Umbilical cord (tissue), 2 donors: ENCODE data around the gene SLC25A42. TPM values are rescaled to one million over a fixed set of nuclear protein-coding genes. Genes with fewer than 3 reads are reported as not detected.

ENCODE experiments used
- DNase-seq: peaks from one replicate; pipeline ENCODE4 v3.0.0-alpha.2; 2015; ENCODE audit warnings: low spot score
- total RNA-seq: library from RNA; depleted of rRNA; stranded (reverse); fragments of >200 nt; gene quantifications from one replicate; pipeline ENCODE4 v1.2.3, GENCODE V29; 2014; ENCODE audit warnings: low replicate concordance; ENCODE audit not compliant: insufficient read depth

The SLC25A42 gene
- total RNA-seq, 1 donor from 2014 or later = 13.2 TPM

DNA sequence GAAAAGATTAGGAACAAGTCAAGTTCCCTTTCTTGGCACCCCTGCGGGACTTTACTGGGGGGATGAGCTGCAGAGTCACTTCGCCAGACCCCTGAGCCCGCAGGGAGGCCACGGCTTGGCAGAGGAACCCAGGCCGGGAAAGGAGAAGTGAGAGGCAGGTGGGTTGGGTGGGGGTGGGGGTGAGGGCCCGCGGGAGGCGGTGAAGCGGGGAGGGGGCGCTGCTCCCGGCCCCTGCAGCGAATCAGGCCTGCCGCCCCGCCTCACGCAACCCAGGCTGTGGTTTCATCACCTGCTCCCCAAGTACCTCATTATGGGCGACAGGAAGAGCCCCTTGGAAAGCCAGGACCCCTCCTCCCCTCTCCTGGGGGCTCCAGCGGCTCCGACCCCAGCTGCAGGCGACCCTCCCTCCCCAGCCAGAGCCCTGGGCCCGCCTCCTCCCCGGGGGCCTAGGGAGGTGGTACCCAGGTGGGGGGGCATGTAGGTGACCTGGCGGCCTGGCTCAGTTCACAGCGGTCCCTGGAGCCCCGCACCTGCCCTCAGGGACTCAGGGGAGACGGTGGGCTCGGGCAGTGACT lies 96.8 kb downstream of the SLC25A42 start:
- DNase-seq = no peak

- no peak for DNase-seq
These were observed 98.7 kb downstream of the SLC25A42 start for GRCh38 chr19:19162495-19162894.

Other genes with a start within 250 kb of the SLC25A42 start
- 47.7 TPM for gene UPF1, start 232.0 kb upstream of the SLC25A42 start, total RNA-seq
- gene CERS1, start 167.8 kb upstream of the SLC25A42 start, total RNA-seq = not detected
- gene COPE, start 144.6 kb upstream of the SLC25A42 start, total RNA-seq = 77.0 TPM
- 39.5 TPM for gene DDX49, start 144.3 kb upstream of the SLC25A42 start, total RNA-seq
- gene HOMER3, start 122.8 kb upstream of the SLC25A42 start, total RNA-seq = 31.3 TPM
- gene SUGP2, start 30.5 kb upstream of the SLC25A42 start, total RNA-seq = 32.7 TPM
- 19.3 TPM for gene ARMC6, start 30.4 kb upstream of the SLC25A42 start, total RNA-seq
- 6.7 TPM for gene TMEM161A, start 74.5 kb downstream of the SLC25A42 start, total RNA-seq
- 0.72 TPM for gene MEF2B, start 106.3 kb downstream of the SLC25A42 start, total RNA-seq
- 15.4 TPM for gene BORCS8, start 128.2 kb downstream of the SLC25A42 start, total RNA-seq
- 42.9 TPM for gene RFXANK, start 128.3 kb downstream of the SLC25A42 start, total RNA-seq
- gene NR2C2AP, start 139.4 kb downstream of the SLC25A42 start, total RNA-seq = 4.8 TPM
- 0.72 TPM for gene NCAN, start 148.0 kb downstream of the SLC25A42 start, total RNA-seq
- 10.8 TPM for gene TM6SF2, start 209.3 kb downstream of the SLC25A42 start, total RNA-seq